GM06990 (cell line): ENCODE measurements around the gene XYLT1.

Source experiments
- DNase-seq: peaks from one replicate; pipeline ENCODE4 v3.0.0-alpha.2; 2011; ENCODE audit not compliant: insufficient read length; ENCODE audit errors: extremely low read depth
- H3K27me3 ChIP-seq: replicated peaks from 2 replicates; pipeline ENCODE4 v1.6.0; 2011; ENCODE audit warnings: low read length; ENCODE audit not compliant: control insufficient read depth, insufficient read depth
- H3K36me3 ChIP-seq: 2 replicates; pipeline ENCODE4 v1.5.1; 2011; ENCODE audit warnings: low read length; ENCODE audit not compliant: control insufficient read depth, insufficient read depth
- H3K4me3 ChIP-seq: replicated peaks from 2 replicates; pipeline ENCODE4 v1.5.1; 2011; ENCODE audit warnings: low read depth, mild to moderate bottlenecking, control low read depth, low read length
- CTCF ChIP-seq: IDR thresholded peaks from 2 replicates; pipeline ENCODE4 v1.5.1; 2011; ENCODE audit warnings: low read length, control low read depth, mild to moderate bottlenecking, inconsistent platforms; ENCODE audit not compliant: insufficient read depth, poor library complexity, severe bottlenecking

The XYLT1 gene

GRCh38 chr16:17302620-17303019, 168.1 kb downstream of the XYLT1 start:
- DNase-seq = no peak
- no peak for TF ChIP-seq CTCF
- no peaks in the 10 kb centered on the region; the same call in 1 of the 2 replicates for H3K27me3 ChIP-seq
- H3K4me3 ChIP-seq = no peak overlapping the region
- H3K36me3 ChIP-seq = no peaks in the 10 kb centered on the region

GRCh38 chr16:17302214-17302613, 168.5 kb downstream of the XYLT1 start:
- no peaks in the 10 kb centered on the region for H3K36me3 ChIP-seq
- H3K4me3 ChIP-seq = no peak overlapping the region
- no peak for DNase-seq
- H3K27me3 ChIP-seq = no peaks in the 10 kb centered on the region; the same call in 1 of the 2 replicates
- no peak for TF ChIP-seq CTCF

- no peak for TF ChIP-seq CTCF
- H3K27me3 ChIP-seq = no peaks in the 10 kb centered on the region; the same call in 1 of the 2 replicates
- H3K4me3 ChIP-seq = no peak overlapping the region
- no peaks in the 10 kb centered on the region for H3K36me3 ChIP-seq
- DNase-seq = peak; percentile 90
Observed at GRCh38 chr16:17301593-17302135, 169.1 kb downstream of the XYLT1 start.

DNA sequence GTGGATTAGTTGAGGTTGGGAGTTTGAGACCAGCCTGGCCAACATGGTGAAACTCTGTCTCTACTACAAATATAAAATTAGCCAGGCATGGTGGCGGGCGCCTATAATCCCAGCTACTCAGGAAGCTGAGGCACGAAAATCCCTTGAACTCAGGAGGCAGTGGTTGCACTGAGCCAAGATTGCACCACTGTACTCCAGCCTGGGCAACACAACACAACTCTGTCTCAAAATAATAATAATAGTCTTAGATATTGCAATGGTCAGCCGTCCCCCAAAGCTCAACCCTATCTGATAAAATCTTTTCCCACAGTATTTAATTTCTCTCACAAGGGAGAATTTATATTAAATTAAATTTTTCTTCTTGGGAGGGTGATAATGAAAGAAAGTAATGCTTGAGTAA, 169.6 kb downstream of the XYLT1 start:
- Histone ChIP-seq H3K4me3 (no peak overlapping the region), H3K36me3 (no peaks in the 10 kb centered on the region), H3K27me3 (no peaks in the 10 kb centered on the region; the same call in 1 of the 2 replicates)
- no peak for DNase-seq
- TF ChIP-seq CTCF = no peak

DNA sequence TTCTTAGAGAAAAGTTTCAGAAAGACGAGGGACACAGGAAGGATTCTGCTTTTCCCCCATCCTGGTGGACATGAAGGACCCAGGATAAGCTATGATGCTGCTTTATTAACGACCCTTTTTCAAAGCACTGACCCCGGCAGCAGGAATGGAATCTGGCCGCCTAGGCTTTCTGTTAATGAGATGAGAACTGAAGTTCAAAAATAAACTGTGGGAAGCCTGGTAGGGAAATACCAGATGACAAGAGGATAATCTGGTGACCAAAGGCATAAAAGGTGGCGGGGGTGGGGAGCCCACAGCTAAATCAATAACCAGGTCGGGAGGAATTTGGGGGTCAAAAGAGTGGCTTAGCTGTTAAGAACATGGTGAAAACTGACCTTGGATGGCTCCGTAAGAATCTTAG, 171.0 kb downstream of the XYLT1 start:
- Histone ChIP-seq H3K4me3 (no peak overlapping the region), H3K36me3 (no peaks in the 10 kb centered on the region), H3K27me3 (no peaks in the 10 kb centered on the region; the same call in 1 of the 2 replicates)
- DNase-seq = no peak
- no peak for TF ChIP-seq CTCF

- TF ChIP-seq CTCF = no peak
- Histone ChIP-seq H3K36me3 (no peaks in the 10 kb centered on the region), H3K4me3 (no peak overlapping the region), H3K27me3 (no peaks in the 10 kb centered on the region; the same call in none of the 2 replicates)
- no peak for DNase-seq
Observed at GRCh38 chr16:17298238-17298637, 172.5 kb downstream of the XYLT1 start.
